ENCODE data around the gene CHRNA4. TPM values are rescaled to one million over a fixed set of nuclear protein-coding genes. Genes with fewer than 3 reads are reported as not detected.
A peak's percentile ranks its signal among the peaks of the same experiment; 100 is the strongest.

Gene CHRNA4
- total and polyA plus RNA-seq, 2 of the 13 experiments (the other 11 are each of a cell fraction or from before 2014, with no cell fraction given) = not detected

DNA sequence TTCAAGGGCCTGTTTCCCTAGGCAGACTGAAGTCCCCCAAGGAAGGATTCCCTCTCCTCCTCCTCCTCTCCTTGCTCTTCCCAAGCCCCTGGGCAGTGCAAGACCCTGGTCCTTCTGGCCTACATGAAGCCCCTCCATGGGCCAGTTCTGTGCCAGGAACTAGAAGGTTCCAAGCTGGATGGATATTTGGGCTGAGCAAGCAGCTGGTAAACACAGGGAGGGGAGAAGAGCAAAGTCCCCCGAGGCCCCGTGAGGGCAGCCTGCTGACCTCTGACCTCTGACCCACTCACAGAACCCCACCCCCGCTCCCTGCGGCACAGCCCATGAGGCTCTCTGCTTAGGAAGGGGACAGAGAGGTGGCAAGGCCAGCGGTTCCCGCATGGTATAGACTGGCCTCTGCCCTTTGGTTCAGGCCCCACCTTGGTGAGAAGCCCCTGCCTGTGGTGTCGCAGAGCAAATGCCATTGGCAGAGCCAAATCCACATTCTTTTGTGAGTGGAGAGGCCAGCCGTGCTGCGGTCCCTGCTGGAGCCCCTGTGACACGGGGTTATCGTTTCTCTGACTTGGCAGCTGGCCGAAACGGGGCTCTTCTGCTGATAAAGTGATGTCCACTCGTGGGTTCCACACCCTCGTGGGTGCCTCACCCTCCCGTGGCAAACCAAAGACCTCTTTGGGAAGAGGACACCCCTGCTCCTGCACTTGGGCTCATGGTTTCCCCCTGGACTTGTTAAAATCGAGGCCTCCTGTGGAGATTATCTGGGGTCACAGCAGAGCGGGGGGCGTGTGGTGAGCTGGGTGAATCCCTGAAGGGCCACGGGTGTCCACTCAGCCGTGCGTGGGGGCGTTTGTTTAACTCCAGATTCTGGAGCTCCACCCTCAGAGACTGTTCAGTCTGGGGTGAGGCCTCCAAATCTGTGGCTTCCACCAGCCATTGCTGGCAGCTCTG lies 2.1 kb upstream of the CHRNA4 start (continued):
- TF ChIP-seq, protein P1, sequence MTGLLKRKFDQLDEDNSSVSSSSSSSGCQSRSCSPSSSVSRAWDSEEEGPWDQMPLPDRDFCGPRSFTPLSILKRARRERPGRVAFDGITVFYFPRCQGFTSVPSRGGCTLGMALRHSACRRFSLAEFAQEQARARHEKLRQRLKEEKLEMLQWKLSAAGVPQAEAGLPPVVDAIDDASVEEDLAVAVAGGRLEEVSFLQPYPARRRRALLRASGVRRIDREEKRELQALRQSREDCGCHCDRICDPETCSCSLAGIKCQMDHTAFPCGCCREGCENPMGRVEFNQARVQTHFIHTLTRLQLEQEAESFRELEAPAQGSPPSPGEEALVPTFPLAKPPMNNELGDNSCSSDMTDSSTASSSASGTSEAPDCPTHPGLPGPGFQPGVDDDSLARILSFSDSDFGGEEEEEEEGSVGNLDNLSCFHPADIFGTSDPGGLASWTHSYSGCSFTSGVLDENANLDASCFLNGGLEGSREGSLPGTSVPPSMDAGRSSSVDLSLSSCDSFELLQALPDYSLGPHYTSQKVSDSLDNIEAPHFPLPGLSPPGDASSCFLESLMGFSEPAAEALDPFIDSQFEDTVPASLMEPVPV (CRISPR knock-in tag; IDR thresholded peaks at IDR 0.05) = peak; percentile 2; the same call in 1 of the 2 replicates
- TF ChIP-seq ZNF263 (CRISPR knock-in tag; IDR thresholded peaks at IDR 0.05) = 0 out of 2 replicates have a peak, but pooled peaks have one; percentile 46
- TF ChIP-seq, protein P2, sequence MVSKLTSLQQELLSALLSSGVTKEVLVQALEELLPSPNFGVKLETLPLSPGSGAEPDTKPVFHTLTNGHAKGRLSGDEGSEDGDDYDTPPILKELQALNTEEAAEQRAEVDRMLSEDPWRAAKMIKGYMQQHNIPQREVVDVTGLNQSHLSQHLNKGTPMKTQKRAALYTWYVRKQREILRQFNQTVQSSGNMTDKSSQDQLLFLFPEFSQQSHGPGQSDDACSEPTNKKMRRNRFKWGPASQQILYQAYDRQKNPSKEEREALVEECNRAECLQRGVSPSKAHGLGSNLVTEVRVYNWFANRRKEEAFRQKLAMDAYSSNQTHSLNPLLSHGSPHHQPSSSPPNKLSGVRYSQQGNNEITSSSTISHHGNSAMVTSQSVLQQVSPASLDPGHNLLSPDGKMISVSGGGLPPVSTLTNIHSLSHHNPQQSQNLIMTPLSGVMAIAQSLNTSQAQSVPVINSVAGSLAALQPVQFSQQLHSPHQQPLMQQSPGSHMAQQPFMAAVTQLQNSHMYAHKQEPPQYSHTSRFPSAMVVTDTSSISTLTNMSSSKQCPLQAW (CRISPR knock-in tag; IDR thresholded peaks at IDR 0.05) = peak; percentile 63; the same call in 1 of the 2 replicates
- 0 out of 2 replicates have a peak, but pooled peaks have one; percentile 18 for TF ChIP-seq ZNF460 (CRISPR knock-in tag; IDR thresholded peaks at IDR 0.05; ENCODE audit: borderline replicate concordance)
- TF ChIP-seq REL (CRISPR knock-in tag; conservative IDR thresholded peaks at IDR 0.05) = no peak
- TF ChIP-seq ZMYM4 (CRISPR knock-in tag; IDR thresholded peaks at IDR 0.05) = peak; percentile 45; the same call in 1 of the 2 replicates
- TF ChIP-seq HNF4A (CRISPR knock-in tag; IDR thresholded peaks at IDR 0.05) = peak; percentile 93
- no peak for TF ChIP-seq ZKSCAN8 (CRISPR knock-in tag; IDR thresholded peaks at IDR 0.05; ENCODE audit: borderline replicate concordance)
- TF ChIP-seq HDAC1 (CRISPR knock-in tag; IDR thresholded peaks at IDR 0.05) = peak; percentile 50; the same call in 1 of the 2 replicates
- no peak for TF ChIP-seq CENPX (CRISPR knock-in tag; IDR thresholded peaks at IDR 0.05)
- peak; percentile 79 for TF ChIP-seq ZMYM2 (CRISPR knock-in tag; IDR thresholded peaks at IDR 0.05)
- TF ChIP-seq ZNF629 (CRISPR knock-in tag; conservative IDR thresholded peaks at IDR 0.05) = no peak
- TF ChIP-seq, protein P3, sequence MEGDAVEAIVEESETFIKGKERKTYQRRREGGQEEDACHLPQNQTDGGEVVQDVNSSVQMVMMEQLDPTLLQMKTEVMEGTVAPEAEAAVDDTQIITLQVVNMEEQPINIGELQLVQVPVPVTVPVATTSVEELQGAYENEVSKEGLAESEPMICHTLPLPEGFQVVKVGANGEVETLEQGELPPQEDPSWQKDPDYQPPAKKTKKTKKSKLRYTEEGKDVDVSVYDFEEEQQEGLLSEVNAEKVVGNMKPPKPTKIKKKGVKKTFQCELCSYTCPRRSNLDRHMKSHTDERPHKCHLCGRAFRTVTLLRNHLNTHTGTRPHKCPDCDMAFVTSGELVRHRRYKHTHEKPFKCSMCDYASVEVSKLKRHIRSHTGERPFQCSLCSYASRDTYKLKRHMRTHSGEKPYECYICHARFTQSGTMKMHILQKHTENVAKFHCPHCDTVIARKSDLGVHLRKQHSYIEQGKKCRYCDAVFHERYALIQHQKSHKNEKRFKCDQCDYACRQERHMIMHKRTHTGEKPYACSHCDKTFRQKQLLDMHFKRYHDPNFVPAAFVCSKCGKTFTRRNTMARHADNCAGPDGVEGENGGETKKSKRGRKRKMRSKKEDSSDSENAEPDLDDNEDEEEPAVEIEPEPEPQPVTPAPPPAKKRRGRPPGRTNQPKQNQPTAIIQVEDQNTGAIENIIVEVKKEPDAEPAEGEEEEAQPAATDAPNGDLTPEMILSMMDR (CRISPR knock-in tag; IDR thresholded peaks at IDR 0.05) = peak; percentile 32; the same call in 1 of the 2 replicates
- TF ChIP-seq, protein P4, sequence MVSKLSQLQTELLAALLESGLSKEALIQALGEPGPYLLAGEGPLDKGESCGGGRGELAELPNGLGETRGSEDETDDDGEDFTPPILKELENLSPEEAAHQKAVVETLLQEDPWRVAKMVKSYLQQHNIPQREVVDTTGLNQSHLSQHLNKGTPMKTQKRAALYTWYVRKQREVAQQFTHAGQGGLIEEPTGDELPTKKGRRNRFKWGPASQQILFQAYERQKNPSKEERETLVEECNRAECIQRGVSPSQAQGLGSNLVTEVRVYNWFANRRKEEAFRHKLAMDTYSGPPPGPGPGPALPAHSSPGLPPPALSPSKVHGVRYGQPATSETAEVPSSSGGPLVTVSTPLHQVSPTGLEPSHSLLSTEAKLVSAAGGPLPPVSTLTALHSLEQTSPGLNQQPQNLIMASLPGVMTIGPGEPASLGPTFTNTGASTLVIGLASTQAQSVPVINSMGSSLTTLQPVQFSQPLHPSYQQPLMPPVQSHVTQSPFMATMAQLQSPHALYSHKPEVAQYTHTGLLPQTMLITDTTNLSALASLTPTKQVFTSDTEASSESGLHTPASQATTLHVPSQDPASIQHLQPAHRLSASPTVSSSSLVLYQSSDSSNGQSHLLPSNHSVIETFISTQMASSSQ (IDR thresholded peaks at IDR 0.05; ENCODE audit: low read depth) = 0 out of 2 replicates have a peak, but pooled peaks have one; percentile 7
- TF ChIP-seq, protein P4 (CRISPR knock-in tag; IDR thresholded peaks at IDR 0.05; ENCODE audit: borderline replicate concordance) = no peak
- 0 out of 2 replicates have a peak, but pooled peaks have one; percentile 47 for TF ChIP-seq ZNF552 (CRISPR knock-in tag; IDR thresholded peaks at IDR 0.05; ENCODE audit: borderline replicate concordance)
- TF ChIP-seq, protein P5, sequence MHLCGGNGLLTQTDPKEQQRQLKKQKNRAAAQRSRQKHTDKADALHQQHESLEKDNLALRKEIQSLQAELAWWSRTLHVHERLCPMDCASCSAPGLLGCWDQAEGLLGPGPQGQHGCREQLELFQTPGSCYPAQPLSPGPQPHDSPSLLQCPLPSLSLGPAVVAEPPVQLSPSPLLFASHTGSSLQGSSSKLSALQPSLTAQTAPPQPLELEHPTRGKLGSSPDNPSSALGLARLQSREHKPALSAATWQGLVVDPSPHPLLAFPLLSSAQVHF (CRISPR knock-in tag; IDR thresholded peaks at IDR 0.05) = 0 out of 2 replicates have a peak, but pooled peaks have one; percentile 27
